ENCODE results near the gene DET1. TPM values are rescaled to one million over a fixed set of nuclear protein-coding genes. Genes with fewer than 3 reads are reported as not detected.
"Not testable (repeated sequence)": the region's sequence is repeated elsewhere in the genome, so short reads cannot be mapped to it uniquely, and the experiment has no call there.

The DET1 gene
- polyA plus RNA-seq, 3 donors: 1.2 to 3.9 (median 3.5) TPM

DNA sequence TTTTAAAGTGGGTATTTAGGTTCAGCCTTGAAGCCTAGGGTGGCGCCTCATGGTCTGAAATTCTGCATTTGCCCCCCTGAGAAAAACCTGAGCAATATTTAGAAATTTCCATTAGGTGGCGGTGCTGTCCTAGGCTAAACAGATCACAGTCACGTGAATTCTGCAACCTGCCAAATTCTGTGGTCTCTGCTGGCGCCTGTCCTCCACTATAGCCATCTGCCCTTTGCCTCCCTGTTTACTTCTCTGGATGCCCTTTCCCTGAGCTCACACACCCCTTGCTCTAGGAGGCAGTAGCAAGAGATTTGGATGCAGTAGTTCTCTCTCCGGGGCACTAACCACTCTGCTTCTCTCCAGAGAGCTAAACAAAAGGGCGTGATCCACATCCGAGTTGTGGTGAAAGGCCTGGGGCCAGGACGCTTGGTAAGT lies 69.8 kb downstream of the DET1 start:
- 54 to 67% (median 56%) methylated on average over 8 of the region's 8 CpGs for WGBS, 3 donors

DNA sequence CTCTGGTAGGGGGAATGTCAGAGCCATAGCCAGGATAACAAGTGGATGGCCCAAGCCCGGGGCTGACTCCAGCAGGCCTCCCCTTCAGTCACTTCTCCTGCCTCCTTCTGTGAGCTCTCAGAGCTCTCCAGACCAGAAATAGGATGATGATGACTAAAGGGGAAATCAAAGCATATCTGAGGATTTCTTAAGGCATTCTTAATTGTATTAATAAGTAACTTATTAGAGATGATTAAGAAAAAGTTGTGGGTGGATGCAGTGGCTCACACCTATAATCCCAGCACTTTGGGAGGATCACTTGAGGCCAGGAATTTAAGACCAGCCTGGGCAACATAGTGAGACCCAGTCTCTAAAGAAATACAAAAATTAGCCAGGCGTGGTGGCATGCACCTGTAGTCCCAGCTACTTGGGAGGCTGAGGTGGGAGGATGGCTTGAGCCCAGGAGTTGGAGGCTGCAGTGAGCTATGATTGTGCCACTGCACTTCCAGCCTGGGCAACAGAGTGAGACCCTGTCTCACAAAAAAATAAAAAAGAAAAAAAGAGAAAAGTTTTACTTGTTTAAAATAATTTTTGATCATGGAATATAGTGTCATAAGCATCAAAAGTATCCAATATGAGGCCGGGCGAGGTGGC lies 72.7 kb downstream of the DET1 start:
- H3K27ac ChIP-seq (ENCODE audit: low read depth, low read length): not testable (repeated sequence)
- WGBS, 3 donors: 95 to 96% (median 95%) methylated on average over 4 of the region's 4 CpGs

More for the DNA sequence above, 69.8 kb downstream of the DET1 start:
- no peak overlapping the region for H3K27ac ChIP-seq (ENCODE audit: low read depth, low read length)

DNA sequence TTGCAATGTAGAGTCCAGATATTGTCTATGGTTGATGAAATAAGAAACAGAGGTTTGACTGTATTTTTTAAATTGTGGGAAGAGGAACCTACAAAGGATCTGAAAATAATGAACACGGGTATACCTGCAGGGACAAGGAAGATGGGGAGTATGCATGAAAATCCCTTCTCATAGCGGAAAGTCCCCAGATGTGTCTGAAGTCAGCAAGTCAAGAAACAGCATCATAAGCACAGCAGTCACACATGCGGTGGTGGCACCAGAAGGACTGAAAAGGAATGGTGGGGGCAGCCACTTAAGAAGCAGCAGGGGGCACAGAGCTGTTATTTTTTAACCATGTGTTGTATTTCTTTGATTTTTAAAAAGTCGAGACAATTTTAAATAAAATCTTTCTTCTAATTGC lies 74.3 kb downstream of the DET1 start:
- H3K27ac ChIP-seq (ENCODE audit: low read depth, low read length): no peak overlapping the region
- whole genome bisulfite sequencing, 3 donors: 82 to 89% (median 88%) methylated on average over 4 of the region's 4 CpGs

DNA sequence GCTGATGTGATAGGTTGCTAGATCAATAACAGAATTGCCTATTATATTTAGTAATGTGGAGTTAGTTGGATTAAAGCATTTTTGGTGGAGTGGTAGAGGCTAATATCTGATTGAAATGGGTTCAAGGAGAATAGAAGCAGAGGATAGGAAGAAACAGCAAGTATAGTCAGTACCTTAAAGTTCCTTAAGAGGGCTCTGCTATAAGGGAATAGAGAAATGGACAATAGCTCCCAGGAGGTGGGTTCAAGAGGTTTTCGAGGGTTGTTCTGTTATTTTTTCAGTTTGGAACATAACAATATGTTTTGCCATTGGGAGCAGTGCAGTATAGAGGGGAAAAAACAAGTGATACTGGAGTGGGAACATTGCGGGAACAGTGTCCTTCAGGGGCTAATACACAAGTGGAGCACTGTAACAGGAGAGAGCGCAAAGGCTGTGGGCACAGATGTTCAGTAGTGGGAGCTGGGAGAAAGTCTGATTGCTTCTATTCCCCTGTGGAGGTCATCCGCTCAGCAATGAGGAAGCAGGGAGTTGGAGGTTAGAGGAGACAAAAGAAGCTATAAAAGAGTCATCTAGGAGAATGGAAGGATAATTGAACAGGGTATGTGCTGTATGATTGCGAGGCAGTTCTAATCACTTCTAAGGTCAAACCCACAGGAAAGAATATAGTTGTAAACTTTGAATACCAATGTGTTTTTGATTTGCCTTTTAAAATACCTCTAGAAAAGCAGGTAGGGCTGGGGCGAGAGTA lies 75.7 kb downstream of the DET1 start:
- 91 to 94% (median 91%) methylated on average over 6 of the region's 6 CpGs for WGBS, 3 donors
- no peak overlapping the region for H3K27ac ChIP-seq (ENCODE audit: low read depth, low read length)

DNA sequence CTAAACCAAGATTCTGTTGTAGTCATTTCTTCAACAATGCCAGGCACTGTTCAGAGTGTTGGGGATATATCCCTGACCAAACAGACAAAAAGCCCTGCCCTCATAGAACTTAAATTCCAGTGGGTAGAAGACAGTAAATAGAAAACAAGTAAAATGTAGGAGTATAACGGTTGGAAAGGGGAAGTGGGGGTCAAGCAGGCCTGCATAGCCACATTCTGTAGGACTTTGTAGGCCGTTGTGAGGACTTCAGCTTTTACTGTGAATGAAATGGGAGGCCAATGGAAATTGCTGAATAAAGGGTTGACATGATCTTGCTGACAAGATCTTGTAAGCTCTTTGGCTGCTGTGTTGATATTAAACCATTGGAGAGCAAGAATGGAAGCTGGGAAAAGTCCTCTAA lies 77.2 kb downstream of the DET1 start:
- H3K27ac ChIP-seq (ENCODE audit: low read depth, low read length): no peak overlapping the region
- 81 to 93% (median 81%) methylated on average over 2 of the region's 2 CpGs for WGBS, 3 donors

DNA sequence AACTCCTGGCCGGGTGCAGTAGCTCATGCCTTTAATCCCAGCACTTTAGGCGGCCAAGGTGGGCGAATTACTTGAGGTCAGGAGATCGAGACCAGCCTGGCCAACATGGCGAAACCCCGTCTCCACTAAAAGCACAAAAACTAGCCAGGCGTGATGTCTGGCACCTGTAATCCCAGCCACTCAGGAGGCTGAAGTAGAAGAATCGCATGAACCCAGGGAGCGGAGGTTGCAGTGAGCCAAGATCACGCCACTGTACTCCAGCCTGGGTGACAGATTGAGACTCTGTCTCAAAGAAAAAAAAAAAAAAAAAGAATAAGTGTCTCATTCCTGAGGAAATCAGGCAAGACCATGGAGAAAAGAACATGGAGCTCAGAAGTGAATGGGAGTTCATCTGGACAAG lies 77.8 kb downstream of the DET1 start:
- not testable (repeated sequence) for H3K27ac ChIP-seq (ENCODE audit: low read depth, low read length)
- WGBS, 3 donors: 95 to 98% (median 97%) methylated on average over 10 of the region's 10 CpGs

DNA sequence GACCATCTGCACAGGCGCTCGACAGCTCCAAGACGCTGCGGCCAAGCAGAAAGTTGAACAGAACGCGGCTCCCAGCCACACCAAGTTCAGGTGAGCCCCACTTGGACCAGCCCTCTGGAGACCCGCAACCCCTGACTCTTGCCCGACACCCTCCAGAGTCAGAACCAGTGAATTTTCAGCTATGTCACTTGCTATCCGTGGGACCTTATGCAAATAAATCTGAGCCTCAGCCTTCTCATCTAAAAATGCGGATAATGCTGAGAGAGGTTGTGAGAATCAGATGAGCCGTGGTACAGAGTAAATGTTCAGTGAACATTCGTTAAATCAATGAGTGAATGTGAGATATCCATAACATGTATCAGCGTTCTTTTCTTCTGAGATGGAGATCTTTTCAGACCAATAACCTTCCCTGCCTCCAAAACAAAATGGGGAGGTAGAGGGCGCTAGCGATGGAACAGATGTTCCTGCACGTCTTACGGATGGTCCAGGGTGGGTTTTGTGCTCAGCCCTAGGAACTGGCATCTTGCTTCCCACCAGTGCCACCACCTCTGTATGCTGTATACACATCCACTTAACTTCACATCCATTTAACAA lies 78.4 kb downstream of the DET1 start:
- 3 to 4% (median 4%) methylated on average over 17 of the region's 17 CpGs for WGBS, 3 donors
- H3K27ac ChIP-seq (ENCODE audit: low read depth, low read length): no peak overlapping the region

DNA sequence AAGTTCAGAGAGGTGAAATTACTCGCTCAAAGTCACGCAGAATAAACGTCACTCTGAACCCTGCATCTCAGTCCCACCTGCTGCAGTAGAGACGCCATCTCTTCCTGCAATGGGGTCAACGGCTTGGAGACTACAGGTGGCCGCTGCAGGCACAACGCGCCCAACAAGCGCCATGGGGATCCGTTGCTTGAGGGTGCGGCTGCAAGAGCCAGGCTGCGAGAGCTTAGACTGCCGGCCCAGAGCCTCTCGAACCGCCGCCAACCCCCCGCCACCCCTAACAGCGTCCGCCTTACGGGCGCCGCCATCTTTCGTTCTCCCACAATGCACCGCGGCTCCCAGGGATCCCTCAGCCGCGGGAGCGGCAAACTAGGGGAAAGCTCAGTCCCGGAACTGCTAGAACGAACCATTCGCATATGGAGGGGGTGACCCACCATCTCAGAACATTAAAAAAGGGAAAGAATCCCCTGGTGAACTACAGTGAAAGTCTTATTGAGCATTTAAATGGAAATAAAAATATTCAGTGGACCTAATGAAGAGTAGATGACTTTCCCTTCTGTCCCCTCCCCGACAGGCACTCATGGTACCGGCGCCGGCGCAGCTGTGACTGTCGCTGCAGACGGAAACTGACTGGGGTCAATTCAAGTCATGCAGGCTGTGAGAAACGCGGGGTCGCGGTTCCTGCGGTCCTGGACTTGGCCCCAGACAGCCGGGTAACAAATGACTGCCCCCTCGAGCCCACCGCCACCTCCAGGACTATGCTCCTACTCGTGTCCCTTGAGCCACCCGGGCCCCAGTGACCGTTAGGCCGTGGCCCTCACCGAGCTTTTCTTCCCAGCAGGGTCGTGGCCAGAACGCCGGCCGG lies 79.2 kb downstream of the DET1 start, which contains the start of the genes MRPL46 and MRPS11:
Gene MRPL46, minus strand, starts transcription at position 316 of the 862 bp plus-strand sequence. Its CDS starts 11 bp downstream, at position 305.
Gene MRPS11, plus strand, starts transcription at position 636 of the 862 bp plus-strand sequence. Its CDS starts 10 bp downstream, at position 646.
- no peak within 1 kb of the TSS for H3K27ac ChIP-seq (ENCODE audit: low read depth, low read length)
- WGBS, 3 donors: 0% methylated on average over 55 of the region's 55 CpGs

DNA sequence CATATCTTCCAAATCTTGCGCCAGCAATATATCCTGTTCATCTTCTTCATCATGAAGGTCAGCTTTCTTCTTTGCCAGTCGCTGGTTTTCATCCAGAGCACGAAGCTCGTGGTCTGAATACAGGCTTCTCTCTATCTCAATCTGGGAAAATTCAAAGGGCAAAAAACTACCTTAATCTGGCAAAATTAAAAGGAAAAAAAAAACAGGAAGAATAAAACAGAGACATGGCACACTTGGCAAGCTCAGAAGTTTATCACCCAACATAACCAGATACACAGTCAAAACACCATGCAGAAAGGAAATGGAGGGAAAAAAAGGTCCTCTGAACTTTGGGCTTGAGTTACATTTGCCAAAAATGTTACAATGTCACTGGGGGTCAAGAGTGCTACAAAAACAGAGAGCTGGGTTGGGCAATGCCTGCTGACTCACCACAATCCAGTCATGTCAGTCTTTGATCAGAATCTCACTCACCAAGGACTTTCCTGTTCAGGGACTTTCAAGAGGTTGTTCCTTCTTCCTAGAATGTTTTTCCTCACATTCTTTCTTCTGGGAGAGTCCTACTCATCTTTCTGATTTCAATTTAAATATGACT lies 80.8 kb downstream of the DET1 start:
- H3K27ac ChIP-seq (ENCODE audit: low read depth, low read length): no peak overlapping the region
- WGBS, 3 donors: 90 to 95% (median 91%) methylated on average over 4 of the region's 4 CpGs

DNA sequence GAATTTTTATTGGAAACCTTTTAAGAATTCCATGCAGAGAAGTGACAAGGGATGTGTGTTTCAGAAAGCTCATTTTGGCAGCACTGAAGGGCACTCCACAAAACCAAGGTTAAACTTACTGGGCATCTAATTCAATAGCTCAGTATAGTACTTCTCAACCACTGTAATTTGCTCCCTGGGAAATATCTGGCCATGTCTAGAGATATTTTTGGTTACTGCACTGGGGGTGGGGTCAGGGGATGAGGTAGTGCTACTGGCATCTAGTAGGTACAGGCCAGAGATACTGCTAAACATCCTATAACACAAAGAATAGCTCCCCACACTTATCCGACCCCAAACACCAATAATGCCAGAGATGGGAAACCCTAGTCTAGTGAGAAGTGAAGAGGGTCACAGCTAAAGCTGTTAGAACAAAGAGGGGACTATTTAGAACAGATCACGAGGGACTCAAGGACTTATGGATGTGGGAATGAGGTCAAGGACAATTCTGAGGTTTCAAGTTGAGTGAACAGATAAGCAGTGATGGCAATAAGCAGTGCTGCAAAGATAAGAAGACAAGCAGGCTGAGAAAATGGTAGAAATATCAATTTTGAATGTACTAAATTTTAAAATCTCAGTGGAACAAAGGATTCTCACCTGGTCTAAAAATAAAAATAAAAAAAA lies 82.5 kb downstream of the DET1 start:
- WGBS, 3 donors: 61 to 84% (median 82%) methylated on average over 2 of the region's 2 CpGs
- H3K27ac ChIP-seq (ENCODE audit: low read depth, low read length): no peak overlapping the region

Other genes starting within 250 kb of the DET1 start
- gene MRPL46, start 79.3 kb downstream of the DET1 start, polyA plus RNA-seq: 10 to 100 TPM; 21.0 to 72.4 (median 37.0) TPM
- gene MRPS11, start 79.0 kb downstream of the DET1 start, polyA plus RNA-seq: 10 to 100 TPM; 31.3 to 66.7 (median 38.0) TPM
- 10 to 100 TPM in 2 of 3 donors, 1 to 10 TPM in 1; 6.7 to 15.9 (median 11.4) TPM for gene AEN, start 74.7 kb upstream of the DET1 start, polyA plus RNA-seq
- 10 to 100 TPM in 2 of 3 donors, 1 to 10 TPM in 1; 8.3 to 22.4 (median 16.2) TPM for gene ISG20, start 92.3 kb upstream of the DET1 start, polyA plus RNA-seq

Data from adipose tissue (tissue), 3 donors.